Measurements from ENCODE around the gene SEMA7A.

- TF ChIP-seq CTCF (conservative IDR thresholded peaks at IDR 0.05; ENCODE audit: low read depth, low read length) (no peak), EZH2 (IDR thresholded peaks at IDR 0.05; ENCODE audit: low read length, unreplicated experiment) (no peak)
Measured at GRCh38 chr15:74409225-74409624, 24.5 kb downstream of the SEMA7A start.
